GM19035 (cell line): ENCODE measurements around the gene TMEM163.

Source experiments
- ATAC-seq: cut with Tn5 transposase; IDR thresholded peaks from one replicate; pipeline ENCODE4 v1.9.1; 2021; ENCODE audit not compliant: unreplicated experiment

TMEM163 gene

GRCh38 chr2:134443814-134444480 is 274.9 kb downstream of the TMEM163 start:
- no peak for ATAC-seq

GRCh38 chr2:134441153-134441863 is 277.5 kb downstream of the TMEM163 start:
- no peak for ATAC-seq

GRCh38 chr2:134440336-134440909 is 278.4 kb downstream of the TMEM163 start:
- ATAC-seq: no peak

- no peak for ATAC-seq
These were observed 280.4 kb downstream of the TMEM163 start for GRCh38 chr2:134438371-134438770.

GRCh38 chr2:134436706-134437105 is 282.1 kb downstream of the TMEM163 start:
- no peak for ATAC-seq

GRCh38 chr2:134435936-134436335 is 282.9 kb downstream of the TMEM163 start:
- ATAC-seq: no peak

- no peak for ATAC-seq
These were observed 283.3 kb downstream of the TMEM163 start for GRCh38 chr2:134435505-134435904.

GRCh38 chr2:134433979-134434378 is 284.8 kb downstream of the TMEM163 start:
- ATAC-seq: no peak

- ATAC-seq: no peak
These were observed 285.3 kb downstream of the TMEM163 start for GRCh38 chr2:134433469-134433868.

- no peak for ATAC-seq
These were observed 286.3 kb downstream of the TMEM163 start for GRCh38 chr2:134432435-134432883.

GRCh38 chr2:134431838-134432434 is 286.9 kb downstream of the TMEM163 start:
- no peak for ATAC-seq

- ATAC-seq: no peak
These were observed 288.9 kb downstream of the TMEM163 start for GRCh38 chr2:134429886-134430285.

GRCh38 chr2:134426721-134427120 is 292.1 kb downstream of the TMEM163 start:
- ATAC-seq: no peak

GRCh38 chr2:134425724-134426496 is 292.9 kb downstream of the TMEM163 start:
- ATAC-seq: no peak

GRCh38 chr2:134421556-134422328 is 297.1 kb downstream of the TMEM163 start:
- no peak for ATAC-seq

GRCh38 chr2:134420920-134421319 is 297.9 kb downstream of the TMEM163 start:
- ATAC-seq: no peak

- ATAC-seq: no peak
These were observed 298.5 kb downstream of the TMEM163 start for GRCh38 chr2:134420259-134420658.

- ATAC-seq: no peak
These were observed 300.7 kb downstream of the TMEM163 start for GRCh38 chr2:134417968-134418582.

- ATAC-seq: no peak
These were observed 302.2 kb downstream of the TMEM163 start for GRCh38 chr2:134416637-134417036.

- no peak for ATAC-seq
These were observed 302.8 kb downstream of the TMEM163 start for GRCh38 chr2:134416018-134416417.
